Keratinocyte (primary cell): Measurements from ENCODE around the gene ATF3.

Experiments
- EZH2 ChIP-seq: IDR thresholded peaks from one replicate; pipeline ENCODE4 v1.6.1; 2012; ENCODE audit warnings: inconsistent platforms, mild to moderate bottlenecking, low read length, moderate library complexity
- TF ChIP-seq, protein P1 (sequence below), 3 experiments: IDR thresholded peaks in 1 of 3; conservative IDR thresholded peaks in 1 of 3; optimal IDR thresholded peaks in 1 of 3; 2 replicates in 2 of 3; 3 replicates in 1 of 3; pipeline versions ENCODE3 to v1.5.1; 2011; ENCODE audit warnings: low read length in 3 of 3, mild to moderate bottlenecking in 3 of 3, moderate library complexity in 2 of 3, control low read depth in 1 of 3, inconsistent platforms in 1 of 3; ENCODE audit not compliant: insufficient read depth in 2 of 3; ENCODE audit errors: extremely low read depth in 1 of 3

DNA sequence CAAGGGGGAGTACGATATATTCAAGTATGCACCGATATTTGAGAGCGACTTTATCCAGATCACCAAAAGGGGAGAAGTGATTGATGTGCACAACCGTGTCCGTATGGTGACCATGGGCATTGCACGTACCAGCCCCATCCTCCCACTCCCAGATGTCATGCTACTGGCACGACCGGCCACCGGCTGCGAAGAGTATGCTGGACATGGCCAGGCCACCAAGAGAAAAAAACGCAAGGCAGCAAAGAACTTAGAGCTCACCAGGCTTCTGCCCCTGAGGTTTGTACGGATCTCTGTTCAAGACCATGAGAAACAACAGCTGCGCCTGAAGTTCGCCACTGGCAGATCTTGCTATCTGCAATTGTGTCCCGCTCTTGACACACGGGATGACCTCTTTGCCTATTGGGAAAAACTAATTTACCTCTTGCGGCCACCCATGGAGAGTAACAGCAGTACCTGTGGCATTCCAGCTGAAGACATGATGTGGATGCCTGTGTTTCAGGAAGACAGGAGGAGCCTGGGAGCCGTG lies 16.5 kb downstream of the ATF3 start:
- TF ChIP-seq, protein P1, sequence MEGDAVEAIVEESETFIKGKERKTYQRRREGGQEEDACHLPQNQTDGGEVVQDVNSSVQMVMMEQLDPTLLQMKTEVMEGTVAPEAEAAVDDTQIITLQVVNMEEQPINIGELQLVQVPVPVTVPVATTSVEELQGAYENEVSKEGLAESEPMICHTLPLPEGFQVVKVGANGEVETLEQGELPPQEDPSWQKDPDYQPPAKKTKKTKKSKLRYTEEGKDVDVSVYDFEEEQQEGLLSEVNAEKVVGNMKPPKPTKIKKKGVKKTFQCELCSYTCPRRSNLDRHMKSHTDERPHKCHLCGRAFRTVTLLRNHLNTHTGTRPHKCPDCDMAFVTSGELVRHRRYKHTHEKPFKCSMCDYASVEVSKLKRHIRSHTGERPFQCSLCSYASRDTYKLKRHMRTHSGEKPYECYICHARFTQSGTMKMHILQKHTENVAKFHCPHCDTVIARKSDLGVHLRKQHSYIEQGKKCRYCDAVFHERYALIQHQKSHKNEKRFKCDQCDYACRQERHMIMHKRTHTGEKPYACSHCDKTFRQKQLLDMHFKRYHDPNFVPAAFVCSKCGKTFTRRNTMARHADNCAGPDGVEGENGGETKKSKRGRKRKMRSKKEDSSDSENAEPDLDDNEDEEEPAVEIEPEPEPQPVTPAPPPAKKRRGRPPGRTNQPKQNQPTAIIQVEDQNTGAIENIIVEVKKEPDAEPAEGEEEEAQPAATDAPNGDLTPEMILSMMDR (optimal IDR thresholded peaks at IDR 0.05 in 1 of 3, IDR thresholded peaks at IDR 0.05 in 1 of 3, conservative IDR thresholded peaks at IDR 0.05 in 1 of 3; ENCODE audit: extremely low read depth in 1 of 3, insufficient read depth in 2 of 3, low read length in 3 of 3) = no peak
- no peak for TF ChIP-seq EZH2
